Activated T-cell treated with anti-CD3 and anti-CD28 coated beads, Interleukin-2, amount 50 U/mL, for 4 hours (primary cell): ENCODE measurements around the gene IREB2. TPM values are rescaled to one million over a fixed set of nuclear protein-coding genes. Genes with fewer than 3 reads are reported as not detected.
"Not testable (repeated sequence)": the region's sequence is repeated elsewhere in the genome, so short reads cannot be mapped to it uniquely, and the experiment has no call there.

ENCODE experiments used
- ATAC-seq, 2 donors: fragments of 200-7000 bp; cut with Tn5 transposase; one replicate each; pipeline ENCODE4 v1.10.0; 2021
- DNase-seq: peaks from one replicate; pipeline ENCODE4 v3.0.0-alpha.2; 2020
- H3K27me3 Mint-ChIP-seq: one replicate; pipeline ENCODE4 v1.8.0; 2021; ENCODE audit warnings: low read depth, mixed read lengths
- H3K36me3 Mint-ChIP-seq: one replicate; pipeline ENCODE4 v1.8.0; 2022; ENCODE audit warnings: mixed read lengths; ENCODE audit not compliant: insufficient read depth
- H3K4me1 Mint-ChIP-seq: one replicate; pipeline ENCODE4 v1.8.0; 2021; ENCODE audit warnings: low read depth, mixed read lengths
- H3K4me3 Mint-ChIP-seq: one replicate; pipeline ENCODE4 v1.8.0; 2021; ENCODE audit warnings: mild to moderate bottlenecking, moderate library complexity, mixed read lengths
- H3K9me3 Mint-ChIP-seq: one replicate; pipeline ENCODE4 v1.8.0; 2021; ENCODE audit warnings: mixed read lengths
- total RNA-seq, 3 donors: library from RNA; stranded (reverse); gene quantifications; one replicate each; pipeline ENCODE4 v1.2.1, GENCODE V29; 2021

The IREB2 gene
- total RNA-seq, 3 donors from 2014 or later: 56.1 to 72.7 (median 64.1) TPM

DNA sequence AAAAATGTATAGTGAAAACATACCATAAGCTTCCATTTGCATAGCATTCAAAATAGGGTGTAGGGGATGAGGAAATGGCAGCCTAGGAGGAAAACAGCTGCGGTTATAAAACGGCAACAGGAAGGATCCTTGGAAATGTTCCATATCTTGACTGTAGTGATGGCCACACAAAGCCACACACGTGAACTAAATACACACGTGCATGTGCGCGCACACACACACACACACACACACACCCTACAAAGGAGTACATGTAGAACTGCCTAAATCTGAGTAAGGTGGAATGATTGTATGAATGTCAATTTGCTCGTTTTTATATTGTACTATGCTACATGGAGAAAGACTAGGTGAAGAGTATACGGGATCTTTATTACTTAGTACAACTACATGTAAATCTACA lies 3.9 kb upstream of the IREB2 start:
- Mint-ChIP-seq H3K4me3 (no peak overlapping the region), H3K4me1 (peaks cover 14% of the 10 kb centered on the region), H3K9me3 (no peaks in the 10 kb centered on the region), H3K36me3 (no peaks in the 10 kb centered on the region), H3K27me3 (peaks cover 15% of the 10 kb centered on the region)
- ATAC-seq: no peak
- DNase-seq: no peak

DNA sequence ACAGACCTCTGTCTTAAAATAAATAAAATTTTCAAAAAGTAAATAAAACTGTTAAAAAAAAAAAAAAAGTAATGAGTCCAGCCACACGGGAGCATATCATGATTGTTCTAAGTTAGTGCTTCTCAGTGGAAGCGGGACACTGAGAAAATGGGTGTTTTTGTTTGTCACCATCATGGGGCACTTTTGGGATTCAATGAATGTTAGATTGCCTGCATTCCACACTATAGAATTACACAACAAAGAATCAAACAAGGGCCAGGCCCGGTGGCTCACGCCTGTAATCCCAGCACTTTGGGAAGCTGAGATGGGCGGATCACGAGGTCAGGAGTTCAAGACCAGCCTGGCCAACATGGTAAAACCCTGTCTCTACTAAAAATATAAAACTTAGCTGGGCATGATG lies 3.3 kb upstream of the IREB2 start:
- not testable (repeated sequence) for ATAC-seq, DNase-seq, H3K36me3 Mint-ChIP-seq, H3K4me3 Mint-ChIP-seq, H3K9me3 Mint-ChIP-seq
- Mint-ChIP-seq H3K27me3 (peaks cover 11% of the 10 kb centered on the region), H3K4me1 (peaks cover 17% of the 10 kb centered on the region)

DNA sequence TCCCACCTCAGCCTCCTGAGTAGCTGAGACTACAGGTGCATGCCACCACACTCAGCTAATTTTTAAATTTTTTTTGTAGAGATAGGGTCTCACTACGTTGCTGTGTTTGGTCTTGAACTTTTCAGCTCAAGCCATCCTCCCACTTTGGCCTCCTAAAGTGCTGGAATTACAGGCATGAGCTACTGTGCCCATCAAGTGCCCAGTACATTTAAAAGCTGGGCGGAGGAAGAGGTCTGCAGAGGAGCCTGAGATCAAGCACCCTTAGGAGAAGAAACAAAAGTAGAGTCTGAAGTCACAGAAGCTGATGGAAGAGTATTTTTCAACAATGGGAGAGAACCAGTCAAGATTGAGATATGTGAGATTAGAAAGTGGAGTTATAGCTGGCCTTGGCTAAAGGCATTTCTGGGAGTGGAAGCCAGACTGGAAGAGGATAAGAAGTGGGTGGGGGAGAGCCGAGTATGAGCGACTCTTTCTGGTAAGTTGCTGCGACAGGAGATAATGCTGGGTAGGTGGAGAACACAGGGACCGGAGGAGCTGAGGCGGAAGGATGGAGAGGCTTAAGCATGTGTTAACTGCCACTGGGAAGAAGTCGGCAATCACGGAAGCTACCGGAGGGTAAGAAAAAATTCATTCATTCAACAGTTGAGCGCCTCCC lies 782 bp upstream of the IREB2 start:
- no peaks in the 10 kb centered on the region for H3K27me3 Mint-ChIP-seq
- peaks cover 37% of the 10 kb centered on the region for H3K4me1 Mint-ChIP-seq
- no peaks in the 10 kb centered on the region for H3K9me3 Mint-ChIP-seq
- H3K4me3 Mint-ChIP-seq: peak overlapping the region; percentile 91
- ATAC-seq (peak; percentile 27 to 32), DNase-seq (no peak)
- H3K36me3 Mint-ChIP-seq: peaks cover 9% of the 10 kb centered on the region

DNA sequence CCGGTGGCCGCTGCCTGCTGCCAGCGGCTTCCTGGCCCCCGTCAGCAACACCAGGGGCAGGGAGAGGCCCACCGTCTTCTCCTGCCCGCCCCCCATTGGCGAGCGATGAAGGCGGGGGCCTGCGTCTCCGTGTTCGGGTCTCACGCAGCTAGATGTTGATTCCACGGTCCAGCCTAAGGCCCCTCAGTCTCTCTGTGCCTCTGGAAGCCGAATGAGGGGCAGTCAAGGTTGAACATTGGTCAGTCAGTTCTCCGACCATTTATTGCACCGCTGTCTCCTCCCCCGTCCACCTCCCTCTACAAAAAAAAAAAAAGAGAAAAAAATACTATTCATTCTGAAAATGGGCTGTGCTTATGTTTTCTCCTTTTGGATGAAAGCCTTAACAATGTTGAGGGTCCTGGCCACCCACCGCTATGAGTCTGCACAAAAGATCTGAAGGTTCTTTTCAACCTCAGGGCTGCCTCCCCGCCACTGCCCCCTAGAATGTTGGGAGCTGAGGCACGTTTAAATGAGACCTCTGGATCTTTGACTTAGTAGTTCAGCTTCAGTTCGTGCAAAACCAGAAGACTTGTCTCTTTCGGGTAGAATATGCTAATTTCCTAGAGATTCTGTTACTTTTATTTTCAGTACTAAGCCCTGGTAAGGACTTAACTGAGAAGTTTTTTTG lies 736 bp downstream of the IREB2 start:
- DNase-seq (no peak), ATAC-seq (peak; percentile 12 to 34)
- H3K36me3 Mint-ChIP-seq: peaks cover 17% of the 10 kb centered on the region
- H3K27me3 Mint-ChIP-seq: no peaks in the 10 kb centered on the region
- H3K4me1 Mint-ChIP-seq: peaks cover 48% of the 10 kb centered on the region
- no peaks in the 10 kb centered on the region for H3K9me3 Mint-ChIP-seq
- peak overlapping the region; percentile 91 for H3K4me3 Mint-ChIP-seq

DNA sequence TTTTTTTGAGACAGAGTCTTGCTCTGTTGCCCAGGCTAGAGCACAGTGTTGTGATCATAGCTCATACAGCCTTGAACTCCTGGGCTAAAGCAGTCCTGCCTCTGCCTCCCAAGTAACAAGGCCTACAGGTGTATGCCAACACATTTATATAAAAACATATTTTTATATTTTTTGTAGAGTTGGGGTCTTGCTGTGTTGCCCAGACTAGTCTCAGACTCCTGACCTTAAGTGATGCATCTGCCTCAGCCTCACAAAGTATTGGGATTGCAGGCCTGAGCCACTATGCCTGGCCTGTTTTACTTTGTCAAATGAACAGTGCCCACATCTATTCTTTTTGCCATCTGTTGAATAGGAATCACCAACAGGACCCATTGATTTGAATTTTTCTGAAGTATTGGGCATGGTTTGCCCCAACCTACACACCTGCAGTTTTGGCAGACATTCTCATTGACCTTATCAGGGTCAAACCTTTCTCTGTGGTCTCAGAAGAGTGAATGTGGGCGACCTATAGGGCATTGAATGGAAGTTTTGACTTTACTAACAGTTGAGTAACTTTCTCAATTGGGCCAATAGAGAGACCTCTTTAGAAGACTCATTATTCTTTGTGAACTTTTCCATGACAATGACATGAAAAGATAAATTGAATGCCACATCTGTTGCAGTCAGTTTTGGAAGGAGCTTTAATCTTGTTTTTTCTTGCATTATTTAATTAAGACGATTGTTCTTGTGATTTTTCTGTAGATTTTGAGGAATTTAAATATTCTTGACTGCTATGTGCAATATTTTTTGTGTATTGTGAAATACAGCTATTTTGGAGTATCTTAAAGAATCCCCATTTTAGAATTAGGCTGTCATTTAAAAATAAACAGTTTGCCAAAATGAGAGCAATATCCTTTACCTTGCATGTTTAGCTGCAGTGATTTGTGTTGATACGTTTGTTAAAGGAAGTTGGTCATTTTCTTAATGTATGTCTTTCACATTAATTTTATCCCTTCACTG lies 2.7 kb downstream of the IREB2 start:
- Mint-ChIP-seq H3K9me3 (no peaks in the 10 kb centered on the region), H3K4me1 (peaks cover 55% of the 10 kb centered on the region), H3K27me3 (no peaks in the 10 kb centered on the region), H3K4me3 (peak overlapping the region; percentile 49), H3K36me3 (peaks cover 24% of the 10 kb centered on the region)
- ATAC-seq (peak in 1 of 2 donors; percentile 12), DNase-seq (no peak)

DNA sequence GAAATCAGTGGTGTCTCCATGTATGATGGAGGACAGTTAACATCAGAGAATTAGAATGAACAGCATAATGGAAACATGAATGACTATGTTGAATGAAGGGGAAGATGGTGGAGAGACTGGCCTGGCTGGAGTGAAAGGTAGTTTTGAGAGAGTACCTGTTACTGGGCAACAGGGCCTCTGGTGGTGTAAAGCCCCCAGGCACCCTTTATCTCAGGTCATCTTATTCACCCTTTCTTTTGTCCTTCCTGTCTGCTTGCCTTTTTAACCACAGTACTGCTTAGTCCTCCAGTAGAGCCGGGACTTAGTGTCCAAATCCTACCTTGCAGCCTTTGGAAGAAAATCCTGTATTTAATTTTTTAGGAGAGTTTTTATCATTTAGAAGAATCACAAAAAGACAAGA lies 6.2 kb downstream of the IREB2 start:
- H3K4me1 Mint-ChIP-seq: peaks cover 63% of the 10 kb centered on the region
- H3K27me3 Mint-ChIP-seq: no peaks in the 10 kb centered on the region
- H3K36me3 Mint-ChIP-seq: peaks cover 42% of the 10 kb centered on the region
- H3K4me3 Mint-ChIP-seq: no peak overlapping the region
- no peaks in the 10 kb centered on the region for H3K9me3 Mint-ChIP-seq
- ATAC-seq (no peak), DNase-seq (no peak)

DNA sequence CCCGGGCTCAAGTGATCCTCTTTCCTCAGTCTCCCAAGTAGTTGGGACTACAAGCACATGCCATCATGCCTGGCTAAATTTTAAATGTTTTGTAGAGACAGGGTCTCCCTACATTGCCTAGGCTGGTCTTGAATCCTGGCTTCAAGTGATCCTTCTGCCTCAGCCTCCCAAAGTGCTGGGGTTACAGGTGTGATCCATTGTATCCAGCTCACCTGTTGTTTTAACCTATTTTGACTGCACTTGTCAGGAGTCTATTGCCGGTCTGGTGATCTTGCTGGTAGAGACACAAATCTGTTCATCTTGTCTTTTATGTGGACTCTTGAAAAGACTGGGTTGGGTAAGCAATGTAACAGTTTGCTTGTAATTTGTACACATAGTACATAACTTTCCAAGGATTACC lies 7.9 kb downstream of the IREB2 start:
- Mint-ChIP-seq H3K36me3 (peaks cover 40% of the 10 kb centered on the region), H3K4me3 (no peak overlapping the region), H3K27me3 (no peaks in the 10 kb centered on the region), H3K9me3 (no peaks in the 10 kb centered on the region), H3K4me1 (peaks cover 65% of the 10 kb centered on the region)
- no peak for ATAC-seq
- DNase-seq: no peak

DNA sequence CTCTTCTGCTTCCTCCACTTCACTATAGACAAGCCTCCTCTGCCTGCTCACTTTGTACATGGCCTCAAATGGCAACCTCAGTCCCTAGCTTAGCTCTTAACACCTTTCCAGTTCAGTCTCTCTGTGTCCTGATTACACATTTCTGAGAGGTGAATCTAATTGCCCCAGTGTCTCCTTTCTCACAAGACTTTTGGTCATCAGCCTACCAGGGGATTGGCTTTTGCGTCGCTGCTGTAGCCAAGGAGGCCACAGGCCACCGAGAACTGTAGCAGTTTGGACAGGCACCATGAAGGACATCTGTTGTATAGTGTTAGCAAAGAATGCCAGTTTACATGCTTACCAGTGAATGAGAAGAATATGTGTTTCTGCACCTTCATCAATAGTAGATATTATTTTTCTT lies 8.5 kb downstream of the IREB2 start:
- H3K36me3 Mint-ChIP-seq: peaks cover 36% of the 10 kb centered on the region

DNA sequence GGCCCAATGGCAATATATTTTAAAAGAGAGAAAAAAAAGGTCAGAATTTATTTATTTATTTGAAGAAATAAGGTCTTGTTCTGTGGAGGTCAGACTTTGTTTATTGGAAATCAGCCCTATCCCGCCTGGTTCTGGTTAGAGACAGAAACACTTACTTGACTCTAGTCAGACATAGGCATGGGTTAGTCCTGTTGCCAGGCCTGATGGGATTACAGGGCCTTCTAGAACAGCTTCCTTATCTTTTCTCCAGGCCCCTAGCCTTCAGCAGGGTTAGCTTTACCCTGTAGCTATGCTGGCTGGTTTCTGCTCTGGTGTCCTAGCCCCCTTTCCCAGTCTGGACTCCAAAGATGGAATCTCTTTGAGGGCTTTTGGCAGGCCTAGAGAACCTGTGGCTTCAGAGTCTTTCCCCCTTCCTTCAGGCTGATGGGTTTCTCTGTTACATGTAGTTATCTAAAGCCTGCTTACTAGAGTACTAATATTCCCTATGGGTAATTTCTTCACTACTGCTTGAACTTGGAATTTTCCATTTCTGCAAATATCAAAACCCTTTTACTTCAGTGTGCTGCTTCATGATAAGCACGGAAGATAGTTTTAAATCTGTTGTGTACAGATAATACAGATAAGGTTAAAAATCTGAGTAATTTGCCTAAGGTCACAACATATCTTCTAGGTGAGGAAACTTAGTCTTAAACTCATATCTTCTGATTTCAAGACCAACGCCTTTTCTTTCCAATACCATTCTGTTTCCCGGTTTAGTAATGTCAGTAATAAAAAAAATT lies 10.6 kb downstream of the IREB2 start:
- peaks cover 59% of the 10 kb centered on the region for H3K4me1 Mint-ChIP-seq
- no peak for DNase-seq
- no peak overlapping the region for H3K4me3 Mint-ChIP-seq
- H3K27me3 Mint-ChIP-seq: no peaks in the 10 kb centered on the region
- no peaks in the 10 kb centered on the region for H3K9me3 Mint-ChIP-seq
- no peak for ATAC-seq
- peaks cover 32% of the 10 kb centered on the region for H3K36me3 Mint-ChIP-seq

More for the DNA sequence above, 8.5 kb downstream of the IREB2 start:
- Mint-ChIP-seq H3K4me3 (no peak overlapping the region), H3K4me1 (peaks cover 59% of the 10 kb centered on the region), H3K27me3 (no peaks in the 10 kb centered on the region), H3K9me3 (no peaks in the 10 kb centered on the region)
- DNase-seq (no peak), ATAC-seq (no peak)

DNA sequence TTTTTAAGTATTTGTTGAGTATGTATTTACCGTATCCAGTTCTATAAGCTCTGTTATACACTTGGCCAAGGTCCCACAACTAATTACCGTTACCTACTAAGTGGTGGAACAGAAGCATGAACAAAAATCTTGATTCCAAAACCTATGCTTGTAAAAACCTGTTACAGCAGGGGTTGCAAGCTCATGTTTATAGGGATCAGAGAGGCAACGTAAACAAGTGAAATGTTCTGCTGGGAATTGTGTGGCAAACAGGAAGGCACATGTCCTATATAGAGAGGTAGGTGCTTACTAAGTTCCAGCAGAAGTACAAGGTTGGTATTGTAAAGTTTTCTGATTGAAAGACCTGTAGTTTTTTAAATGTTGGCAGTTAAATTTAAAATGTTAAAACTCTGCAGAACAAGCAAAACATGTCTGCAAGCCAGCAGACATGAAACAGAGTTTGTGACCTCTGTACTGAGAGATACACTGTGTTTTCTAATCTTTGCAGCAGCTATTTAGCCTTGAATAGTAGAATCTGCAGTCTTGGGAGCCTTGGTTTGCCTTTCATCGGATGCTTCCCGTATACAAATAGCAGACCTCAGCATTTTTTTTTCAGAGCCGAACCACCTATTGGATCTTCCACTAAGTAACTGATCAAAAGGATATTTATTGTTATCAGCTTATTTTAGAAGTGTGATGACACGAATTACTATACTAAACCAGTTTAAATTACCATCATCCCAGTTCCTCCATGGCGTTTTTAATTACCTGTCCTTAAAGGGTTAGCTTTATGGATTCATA lies 11.4 kb downstream of the IREB2 start:
- H3K36me3 Mint-ChIP-seq: peaks cover 27% of the 10 kb centered on the region

DNA sequence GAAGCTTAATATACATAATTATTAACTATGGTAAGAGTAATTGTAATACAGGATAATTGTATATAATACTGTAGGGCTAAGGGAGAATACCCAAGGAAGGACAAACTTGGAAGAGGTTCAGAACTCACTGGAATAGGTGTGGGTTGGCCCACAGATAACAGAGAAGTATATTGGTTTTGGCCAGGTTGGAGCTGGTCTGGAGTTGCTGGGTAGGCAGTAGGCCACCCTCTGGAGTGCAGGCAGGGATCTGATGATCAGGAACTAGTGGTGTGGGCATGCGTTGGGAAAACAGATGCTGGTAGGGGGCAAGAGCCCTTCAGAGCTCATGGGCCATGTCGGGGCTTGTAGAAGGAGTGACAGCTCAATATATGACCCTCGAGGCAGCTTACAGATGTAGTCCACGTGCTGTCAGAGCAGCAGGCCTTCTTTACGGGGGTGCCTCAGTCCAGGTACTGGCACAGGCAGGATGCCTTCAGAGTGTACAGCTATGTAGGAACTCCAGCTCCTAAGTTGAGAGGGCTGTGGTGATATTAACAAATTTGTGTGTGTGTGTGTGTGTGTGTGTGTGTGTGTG lies 12.4 kb downstream of the IREB2 start:
- Mint-ChIP-seq H3K36me3 (peaks cover 26% of the 10 kb centered on the region), H3K27me3 (no peaks in the 10 kb centered on the region), H3K4me3 (no peak overlapping the region), H3K4me1 (peaks cover 69% of the 10 kb centered on the region), H3K9me3 (no peaks in the 10 kb centered on the region)
- no peak for DNase-seq
- no peak for ATAC-seq

More for the DNA sequence above, 11.4 kb downstream of the IREB2 start:
- Mint-ChIP-seq H3K9me3 (no peaks in the 10 kb centered on the region), H3K4me1 (peaks cover 62% of the 10 kb centered on the region), H3K27me3 (no peaks in the 10 kb centered on the region), H3K4me3 (no peak overlapping the region)
- no peak for DNase-seq
- no peak for ATAC-seq

DNA sequence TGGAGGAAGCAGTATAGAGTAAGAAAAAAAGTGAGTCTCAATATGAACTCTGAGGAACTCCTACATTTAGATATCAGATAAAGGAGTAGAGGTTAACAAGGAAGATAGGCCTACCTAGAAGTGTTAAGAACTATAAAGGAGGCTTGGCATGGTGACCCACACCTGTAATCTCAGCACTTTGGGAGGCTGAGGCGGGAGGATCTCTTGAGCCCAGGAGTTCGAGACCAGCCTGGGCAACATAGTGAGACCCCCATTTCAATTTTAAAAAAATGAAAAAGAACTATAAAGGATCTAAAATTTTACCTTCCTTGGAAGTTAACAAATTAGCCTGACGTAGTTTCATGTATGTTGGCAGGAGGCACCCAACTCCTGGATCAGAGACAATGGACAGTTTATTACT lies 14.5 kb downstream of the IREB2 start:
- no peak overlapping the region for H3K4me3 Mint-ChIP-seq
- peaks cover 16% of the 10 kb centered on the region for H3K36me3 Mint-ChIP-seq
- ATAC-seq: no peak
- H3K27me3 Mint-ChIP-seq: no peaks in the 10 kb centered on the region
- H3K4me1 Mint-ChIP-seq: peaks cover 76% of the 10 kb centered on the region
- no peak for DNase-seq
- no peaks in the 10 kb centered on the region for H3K9me3 Mint-ChIP-seq

DNA sequence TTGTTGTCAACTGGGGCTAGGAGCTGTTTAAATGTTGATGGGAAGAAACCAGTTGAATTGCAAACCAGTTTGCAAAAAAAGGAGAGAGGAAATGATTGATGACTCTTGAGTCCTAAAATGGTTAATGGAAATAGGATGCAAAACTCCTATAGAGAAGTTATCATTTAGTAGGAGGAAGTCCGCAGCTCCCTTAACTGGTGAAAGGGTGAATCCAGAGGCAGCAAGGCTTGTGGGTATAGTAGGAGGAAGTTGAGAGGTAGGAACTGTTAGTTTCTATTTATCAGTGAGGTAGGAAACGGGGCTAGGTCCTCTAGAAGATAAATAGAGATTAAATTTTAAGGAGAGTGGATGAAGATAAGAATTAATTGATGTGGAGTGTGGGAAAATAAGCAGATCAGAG lies 15.4 kb downstream of the IREB2 start:
- Mint-ChIP-seq H3K27me3 (no peaks in the 10 kb centered on the region), H3K9me3 (no peaks in the 10 kb centered on the region), H3K36me3 (peaks cover 14% of the 10 kb centered on the region), H3K4me3 (no peak overlapping the region), H3K4me1 (peaks cover 79% of the 10 kb centered on the region)
- ATAC-seq (no peak), DNase-seq (no peak)
